MM.1S (cell line): Measurements from ENCODE around the gene HPCA.

Source experiments
- DNase-seq: peaks from one replicate; pipeline ENCODE4 v3.0.0-alpha.2; 2015
- H2AFZ ChIP-seq: fragments of 300-600 bp; sonication (generic); 2 replicates; pipeline ENCODE4 v1.6.0; 2016; ENCODE audit warnings: antibody characterized with exemption, low read length
- H3F3A ChIP-seq: fragments of 300-600 bp; sonication (generic); 2 replicates; pipeline ENCODE4 v1.6.1; 2016; ENCODE audit warnings: mild to moderate bottlenecking, antibody characterized with exemption, low read length, moderate library complexity, mixed read lengths; ENCODE audit not compliant: insufficient read depth
- H3K27ac ChIP-seq: fragments of 300-600 bp; sonication (generic); 2 replicates; pipeline ENCODE4 v1.5.1; 2016; ENCODE audit warnings: mild to moderate bottlenecking, low read length
- H3K27me3 ChIP-seq: fragments of 300-600 bp; sonication (generic); replicated peaks from 2 replicates; pipeline ENCODE4 v1.6.0; 2016; ENCODE audit warnings: low read length; ENCODE audit not compliant: insufficient read depth
- H3K36me3 ChIP-seq: fragments of 300-600 bp; sonication (generic); replicated peaks from 2 replicates; pipeline ENCODE4 v1.6.1; 2016; ENCODE audit warnings: mild to moderate bottlenecking, low read length, mixed read lengths; ENCODE audit not compliant: insufficient read depth
- H3K4me1 ChIP-seq: fragments of 300-600 bp; sonication (generic); 2 replicates; pipeline ENCODE4 v1.6.1; 2016; ENCODE audit warnings: low read length, mixed read lengths
- H3K4me2 ChIP-seq: fragments of 300-600 bp; sonication (generic); 2 replicates; pipeline ENCODE4 v1.6.0; 2016; ENCODE audit warnings: low read depth, low read length
- H3K4me3 ChIP-seq: fragments of 300-600 bp; sonication (generic); 2 replicates; pipeline ENCODE4 v1.5.1; 2016; ENCODE audit warnings: low read length, mixed read lengths
- H3K79me2 ChIP-seq: fragments of 300-600 bp; sonication (generic); 2 replicates; pipeline ENCODE4 v1.6.1; 2016; ENCODE audit warnings: mixed run types, low read length, mixed read lengths
- H3K9ac ChIP-seq: fragments of 300-600 bp; sonication (generic); 2 replicates; pipeline ENCODE4 v1.6.1; 2016; ENCODE audit warnings: low read length, mixed read lengths
- H3K9me2 ChIP-seq: fragments of 300-600 bp; sonication (generic); replicated peaks from 2 replicates; pipeline ENCODE4 v1.6.1; 2016; ENCODE audit warnings: mild to moderate bottlenecking, low read length, mixed read lengths; ENCODE audit not compliant: insufficient read depth
- H3K9me3 ChIP-seq: fragments of 300-600 bp; sonication (generic); replicated peaks from 2 replicates; pipeline ENCODE4 v1.6.1; 2016; ENCODE audit warnings: mild to moderate bottlenecking, low read length, mixed read lengths; ENCODE audit not compliant: insufficient read depth
- H4K20me1 ChIP-seq: fragments of 300-600 bp; sonication (generic); 2 replicates; pipeline ENCODE4 v1.6.1; 2016; ENCODE audit warnings: mild to moderate bottlenecking, low read length, moderate library complexity, mixed read lengths; ENCODE audit not compliant: insufficient read depth
- EZH2 ChIP-seq: fragments of 300-600 bp; sonication (generic); optimal IDR thresholded peaks from 2 replicates; pipeline ENCODE3; 2017; ENCODE audit warnings: low read depth, mild to moderate bottlenecking, antibody characterized with exemption, low read length, mixed read lengths
- EZH2phosphoT487 ChIP-seq: fragments of 300-600 bp; sonication (generic); IDR thresholded peaks from 2 replicates; pipeline ENCODE4 v1.6.1; 2018; ENCODE audit warnings: antibody characterized with exemption, low read length
- TF ChIP-seq, protein P1 (sequence below): fragments of 300-600 bp; sonication (generic); IDR thresholded peaks from 2 replicates; pipeline ENCODE4 v1.5.1; 2016; ENCODE audit warnings: antibody characterized with exemption, low read length, mixed read lengths

Gene HPCA

DNA sequence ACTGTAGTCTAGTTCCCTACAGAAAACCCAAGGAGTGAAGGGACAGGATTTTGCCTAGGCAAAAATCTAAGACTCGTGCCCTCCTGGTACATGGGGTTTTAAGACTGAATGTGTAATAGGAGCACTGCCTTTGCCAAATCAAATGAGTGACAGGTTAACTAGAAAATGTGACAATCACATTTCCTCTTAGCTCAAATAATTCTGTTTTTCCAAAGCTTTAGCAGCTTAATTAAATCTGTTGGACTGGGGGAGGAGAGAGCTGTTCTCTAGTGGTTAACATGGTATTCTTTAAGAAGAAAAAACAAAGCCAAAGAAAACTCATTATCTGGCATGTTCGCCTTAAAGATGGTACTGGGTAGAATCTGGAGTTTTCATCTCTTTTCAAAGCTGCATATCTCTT is 28.2 kb upstream of the HPCA start:
- Histone ChIP-seq H3K4me3 (no peak overlapping the region), H3K27me3 (no peaks in the 10 kb centered on the region), H3F3A (no peaks in the 10 kb centered on the region), H3K27ac (no peak overlapping the region), H2AFZ (no peak overlapping the region), H4K20me1 (no peaks in the 10 kb centered on the region), H3K4me2 (no peak overlapping the region), H3K9ac (no peak overlapping the region), H3K9me2 (no peaks in the 10 kb centered on the region), H3K4me1 (no peaks in the 10 kb centered on the region), H3K36me3 (no peaks in the 10 kb centered on the region), H3K79me2 (no peaks in the 10 kb centered on the region), H3K9me3 (no peaks in the 10 kb centered on the region)
- DNase-seq = no peak
- TF ChIP-seq EZH2phosphoT487 = no peak
- no peak for TF ChIP-seq EZH2
- TF ChIP-seq, protein P1, sequence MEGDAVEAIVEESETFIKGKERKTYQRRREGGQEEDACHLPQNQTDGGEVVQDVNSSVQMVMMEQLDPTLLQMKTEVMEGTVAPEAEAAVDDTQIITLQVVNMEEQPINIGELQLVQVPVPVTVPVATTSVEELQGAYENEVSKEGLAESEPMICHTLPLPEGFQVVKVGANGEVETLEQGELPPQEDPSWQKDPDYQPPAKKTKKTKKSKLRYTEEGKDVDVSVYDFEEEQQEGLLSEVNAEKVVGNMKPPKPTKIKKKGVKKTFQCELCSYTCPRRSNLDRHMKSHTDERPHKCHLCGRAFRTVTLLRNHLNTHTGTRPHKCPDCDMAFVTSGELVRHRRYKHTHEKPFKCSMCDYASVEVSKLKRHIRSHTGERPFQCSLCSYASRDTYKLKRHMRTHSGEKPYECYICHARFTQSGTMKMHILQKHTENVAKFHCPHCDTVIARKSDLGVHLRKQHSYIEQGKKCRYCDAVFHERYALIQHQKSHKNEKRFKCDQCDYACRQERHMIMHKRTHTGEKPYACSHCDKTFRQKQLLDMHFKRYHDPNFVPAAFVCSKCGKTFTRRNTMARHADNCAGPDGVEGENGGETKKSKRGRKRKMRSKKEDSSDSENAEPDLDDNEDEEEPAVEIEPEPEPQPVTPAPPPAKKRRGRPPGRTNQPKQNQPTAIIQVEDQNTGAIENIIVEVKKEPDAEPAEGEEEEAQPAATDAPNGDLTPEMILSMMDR = no peak

DNA sequence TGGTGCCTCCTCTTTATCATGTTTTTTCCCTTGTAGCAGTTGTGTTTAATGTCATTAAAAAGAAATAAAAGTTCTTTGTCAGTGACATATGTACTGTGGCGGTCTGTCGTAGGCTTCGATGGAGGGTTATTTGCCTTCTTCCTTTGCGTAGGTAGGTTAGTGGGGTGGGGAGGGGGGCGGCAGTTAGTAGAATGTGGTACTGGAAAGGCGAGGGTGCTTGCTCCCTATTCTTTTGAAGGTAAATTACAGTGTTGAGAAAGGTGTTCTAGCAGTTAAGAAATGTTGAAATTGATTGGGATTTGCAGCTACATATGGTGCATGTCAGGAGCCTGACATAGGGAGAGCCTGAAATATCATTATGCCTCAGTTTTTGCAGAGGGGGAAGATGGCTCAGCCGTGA is 27.5 kb upstream of the HPCA start:
- no peaks in the 10 kb centered on the region for H3K27me3 ChIP-seq
- H3K79me2 ChIP-seq = no peaks in the 10 kb centered on the region
- DNase-seq = no peak
- H3K4me3 ChIP-seq = no peak overlapping the region
- H3K4me1 ChIP-seq = no peaks in the 10 kb centered on the region
- no peak overlapping the region for H3K4me2 ChIP-seq
- TF ChIP-seq, protein P1 = no peak
- TF ChIP-seq EZH2phosphoT487 = no peak
- no peak for TF ChIP-seq EZH2
- no peak overlapping the region for H3K9ac ChIP-seq
- H2AFZ ChIP-seq = no peak overlapping the region
- no peaks in the 10 kb centered on the region for H3K9me2 ChIP-seq
- H3K36me3 ChIP-seq = no peaks in the 10 kb centered on the region
- H3K27ac ChIP-seq = no peak overlapping the region
- H3K9me3 ChIP-seq = no peaks in the 10 kb centered on the region
- no peaks in the 10 kb centered on the region for H4K20me1 ChIP-seq
- no peaks in the 10 kb centered on the region; the same call in 1 of the 2 replicates for H3F3A ChIP-seq

DNA sequence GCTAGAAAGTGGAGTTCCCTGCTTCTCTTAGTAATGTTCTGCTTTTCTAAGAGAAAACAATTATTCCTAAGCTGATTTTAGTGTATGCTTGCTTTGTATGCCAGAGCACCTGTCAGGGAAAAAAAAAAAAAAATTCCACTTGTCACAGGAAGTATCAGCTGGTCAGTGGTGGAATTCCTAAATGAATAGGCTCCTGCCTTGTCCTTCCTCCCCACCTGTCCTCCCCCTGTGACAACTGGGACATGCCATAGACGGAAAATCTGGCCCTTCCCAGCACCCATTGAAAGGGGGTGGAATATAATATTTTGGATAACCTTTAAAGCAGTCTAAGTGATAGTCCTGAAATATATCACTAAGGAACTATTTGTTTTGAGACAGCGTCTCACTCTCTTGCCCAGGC is 26.4 kb upstream of the HPCA start:
- Histone ChIP-seq H3K4me2 (no peak overlapping the region), H3K79me2 (no peaks in the 10 kb centered on the region), H3K4me1 (no peaks in the 10 kb centered on the region), H3K9me2 (no peaks in the 10 kb centered on the region), H3K9ac (no peak overlapping the region), H3K36me3 (no peaks in the 10 kb centered on the region), H2AFZ (no peak overlapping the region), H3K27me3 (no peaks in the 10 kb centered on the region), H3K9me3 (no peaks in the 10 kb centered on the region), H3K27ac (no peak overlapping the region), H4K20me1 (no peaks in the 10 kb centered on the region), H3F3A (no peaks in the 10 kb centered on the region; the same call in 1 of the 2 replicates), H3K4me3 (no peak overlapping the region)
- TF ChIP-seq EZH2phosphoT487 = no peak
- no peak for DNase-seq

DNA sequence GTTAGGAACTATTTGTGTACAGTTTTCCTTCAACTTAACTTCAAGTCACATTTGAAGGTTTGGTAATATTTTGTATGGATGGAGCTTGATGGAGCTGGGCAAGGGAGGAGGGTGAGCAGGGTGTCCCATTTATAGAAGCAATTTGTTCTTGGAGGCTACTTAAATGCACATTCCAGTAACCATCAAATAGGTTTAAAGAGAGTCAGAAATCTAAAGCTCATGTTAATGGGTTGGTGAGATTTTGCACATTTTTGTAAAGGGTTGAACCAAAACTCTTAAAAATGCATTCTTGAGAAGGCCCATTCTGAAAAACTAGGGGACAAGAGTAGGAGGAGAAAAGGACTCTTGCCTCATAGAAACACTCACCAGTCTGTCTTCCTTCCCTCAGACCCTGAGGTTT is 25.7 kb upstream of the HPCA start:
- no peaks in the 10 kb centered on the region for H3K9me3 ChIP-seq
- no peak overlapping the region for H2AFZ ChIP-seq
- no peak overlapping the region for H3K4me3 ChIP-seq
- DNase-seq = no peak
- H3K9ac ChIP-seq = no peak overlapping the region
- H3K9me2 ChIP-seq = no peaks in the 10 kb centered on the region
- H3K27me3 ChIP-seq = no peaks in the 10 kb centered on the region
- no peak for TF ChIP-seq EZH2phosphoT487
- TF ChIP-seq EZH2 = no peak
- TF ChIP-seq, protein P1 = no peak
- H4K20me1 ChIP-seq = no peaks in the 10 kb centered on the region
- H3K79me2 ChIP-seq = no peaks in the 10 kb centered on the region
- no peaks in the 10 kb centered on the region; the same call in 1 of the 2 replicates for H3F3A ChIP-seq
- no peak overlapping the region for H3K4me2 ChIP-seq
- H3K36me3 ChIP-seq = no peaks in the 10 kb centered on the region
- H3K4me1 ChIP-seq = no peaks in the 10 kb centered on the region
- H3K27ac ChIP-seq = no peak overlapping the region
